Body of pancreas (tissue), 4 donors: ENCODE measurements around the gene CIAO2B. TPM values are rescaled to one million over a fixed set of nuclear protein-coding genes. Genes with fewer than 3 reads are reported as not detected.

ENCODE experiments used
- ATAC-seq: fragments of 150-250 bp; one replicate; pipeline ENCODE4 v1.9.1; 2016
- DNase-seq, 4 donors: peaks; one replicate each; pipeline ENCODE4 v3.0.0-alpha.2; 2019
- H3K27ac ChIP-seq, 4 donors: fragments of 200-600 bp; sonication (generic); 1 replicate in 3 of 4; 2 replicates in 1 of 4; pipeline versions ENCODE4 v1.5.1 to v1.6.1; 2016 to 2019; ENCODE audit warnings: mild to moderate bottlenecking in 1 of 4, mixed read lengths in 1 of 4, moderate library complexity in 1 of 4
- H3K27me3 ChIP-seq, 2 donors: fragments of 200-600 bp; sonication (generic); one replicate each; pipeline ENCODE4 v1.6.0; 2016; ENCODE audit warnings: mild to moderate bottlenecking in 1 of 2
- H3K36me3 ChIP-seq, 2 donors: fragments of 200-600 bp; sonication (generic); replicated peaks in 1 of 2; 2 replicates each; pipeline ENCODE4 v1.5.1; 2016; ENCODE audit warnings: low read depth in 2 of 2; ENCODE audit not compliant: insufficient read depth in 1 of 2
- H3K4me1 ChIP-seq: fragments of 200-600 bp; sonication (generic); one replicate; pipeline ENCODE4 v1.6.0; 2016
- H3K4me3 ChIP-seq, 2 donors: fragments of 200-600 bp; sonication (generic); 1 replicate in 1 of 2; 2 replicates in 1 of 2; pipeline ENCODE4 v1.5.1; 2016 to 2019
- H3K9me3 ChIP-seq, 3 donors: fragments of 200-600 bp; sonication (generic); 1 replicate in 2 of 3; 2 replicates in 1 of 3; pipeline ENCODE4 v1.5.1; 2016
- CTCF ChIP-seq, 7 experiments: fragments of 450-650 bp in 4 of 7; fragments of 200-600 bp in 3 of 7; sonication (generic) in 3 of 7; IDR thresholded peaks; one replicate each; pipeline ENCODE4 v1.5.1; 2016 to 2019; ENCODE audit warnings: antibody characterized with exemption in 7 of 7
- POLR2A ChIP-seq, 3 donors: fragments of 450-650 bp; IDR thresholded peaks; one replicate each; pipeline ENCODE4 v1.6.1; 2016; ENCODE audit warnings: antibody characterized with exemption in 3 of 3, mild to moderate bottlenecking in 2 of 3
- WGBS, 2 donors: methylation state at CpG; one replicate each; pipeline ENCODE4 v1.1.5; 2017; 5-methylcytosine and 5-hydroxymethylcytosine counted together
- intact Hi-C: fragments of 100-400 bp; cut with DNase I; formaldehyde crosslinking; loops from one replicate; pipeline ENCODE4 v1.15.1; 2023
- total RNA-seq, 2 donors: library from RNA; depleted of rRNA; stranded (reverse); fragments of >200 nt; gene quantifications; one replicate each; pipeline ENCODE4 v1.1.0, GENCODE V29; 2016

The CIAO2B gene
- total RNA-seq, 2 donors from 2014 or later, result 7.6 to 15.3 TPM

DNA sequence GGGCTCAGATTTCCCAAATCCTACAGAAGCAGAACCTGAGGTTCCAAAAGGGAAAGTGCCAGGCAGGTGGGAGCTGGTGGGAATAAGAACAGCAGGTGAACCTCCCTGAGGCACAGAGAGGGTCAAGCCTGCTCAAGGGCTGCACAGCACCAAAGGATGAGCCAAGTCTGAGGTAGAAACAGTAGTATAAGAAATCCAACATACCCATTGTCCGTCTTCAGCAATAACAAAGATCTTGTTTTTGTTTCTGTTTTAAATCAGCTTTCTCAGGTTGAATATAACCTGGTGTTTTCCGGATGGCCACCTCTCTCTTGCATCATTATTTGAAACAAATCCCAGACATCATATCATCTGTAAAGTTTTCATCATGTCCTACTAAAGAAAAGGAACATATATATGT is 16.2 kb upstream of the CIAO2B start:
- no peaks in the 10 kb centered on the region for H3K9me3 ChIP-seq
- H3K36me3 ChIP-seq, result no peaks in the 10 kb centered on the region
- intact Hi-C loops, result no loop called here
- 66 to 70% methylated on average over 2 of the region's 2 CpGs for WGBS, 2 donors
- TF ChIP-seq CTCF (IDR thresholded peaks at IDR 0.05) (no peak), POLR2A (IDR thresholded peaks at IDR 0.05) (no peak)
- peaks cover 0 to 9% of the 10 kb centered on the region in 2 donors for H3K27me3 ChIP-seq
- H3K4me1 ChIP-seq, result peaks cover 10% of the 10 kb centered on the region
- ATAC-seq (no peak), DNase-seq (no peak)
- H3K4me3 ChIP-seq, result no peak overlapping the region
- no peak overlapping the region for H3K27ac ChIP-seq

GRCh38 chr16:66949472-66949871 is 15.3 kb upstream of the CIAO2B start:
- Histone ChIP-seq H3K9me3 (no peaks in the 10 kb centered on the region), H3K4me1 (peaks cover 10% of the 10 kb centered on the region), H3K27ac (no peak overlapping the region), H3K4me3 (no peak overlapping the region), H3K36me3 (no peaks in the 10 kb centered on the region), H3K27me3 (peaks cover 0 to 9% of the 10 kb centered on the region in 2 donors)
- intact Hi-C loops, result no loop called here
- ATAC-seq (no peak), DNase-seq (no peak)
- 62 to 73% methylated on average over 6 of the region's 6 CpGs for WGBS, 2 donors
- TF ChIP-seq CTCF (IDR thresholded peaks at IDR 0.05), result no peak
- TF ChIP-seq POLR2A (IDR thresholded peaks at IDR 0.05), result no peak

GRCh38 chr16:66948837-66949225 is 14.6 kb upstream of the CIAO2B start:
- WGBS, 2 donors, result 28 to 53% methylated on average over 9 to 21 of the region's 21 CpGs
- TF ChIP-seq POLR2A (IDR thresholded peaks at IDR 0.05) (no peak), CTCF (IDR thresholded peaks at IDR 0.05) (no peak)
- ATAC-seq (no peak), DNase-seq (no peak)
- H3K4me1 ChIP-seq, result peaks cover 10% of the 10 kb centered on the region
- H3K27ac ChIP-seq, result no peak overlapping the region
- intact Hi-C loops, result no loop called here
- H3K9me3 ChIP-seq, result no peaks in the 10 kb centered on the region
- no peaks in the 10 kb centered on the region for H3K36me3 ChIP-seq
- H3K27me3 ChIP-seq, result peaks cover 0 to 9% of the 10 kb centered on the region in 2 donors
- no peak overlapping the region for H3K4me3 ChIP-seq

- H3K4me3 ChIP-seq, result peak overlapping the region in 1 of 2 donors; percentile 47
- no peaks in the 10 kb centered on the region for H3K36me3 ChIP-seq
- peaks cover 10% of the 10 kb centered on the region for H3K4me1 ChIP-seq
- TF ChIP-seq CTCF (IDR thresholded peaks at IDR 0.05) (no peak), POLR2A (IDR thresholded peaks at IDR 0.05) (no peak)
- 0 to 1% methylated on average over 15 to 44 of the region's 44 CpGs for WGBS, 2 donors
- intact Hi-C loops, result no loop called here
- ATAC-seq (peak; percentile 28), DNase-seq (peak in 2 of 4 donors; percentile 30 to 37)
- H3K27me3 ChIP-seq, result peaks cover 0 to 9% of the 10 kb centered on the region in 2 donors
- no peak overlapping the region for H3K27ac ChIP-seq
- no peaks in the 10 kb centered on the region for H3K9me3 ChIP-seq
Measured at GRCh38 chr16:66948134-66948836, 14.1 kb upstream of the CIAO2B start.
